ENCODE measurements around the gene ZNF562.

The ZNF562 gene

DNA sequence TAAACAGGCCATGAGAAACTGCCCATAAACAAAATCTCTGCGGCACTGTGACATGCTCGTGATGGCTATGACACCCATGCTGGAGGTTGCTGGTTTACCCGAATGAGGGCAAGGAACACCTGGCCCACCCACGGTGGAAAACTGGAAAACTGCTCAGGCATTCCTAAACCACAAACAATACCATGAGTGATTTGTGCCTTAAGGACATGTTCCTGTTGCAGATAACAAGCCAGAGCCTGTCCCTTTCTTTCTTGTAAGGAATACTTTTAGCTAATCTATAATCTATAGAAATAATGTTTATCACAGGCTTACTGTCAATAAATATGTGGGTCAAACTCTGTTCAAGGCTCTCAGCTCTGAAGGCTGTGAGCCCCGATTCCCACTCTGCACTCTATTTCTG is 66.0 kb downstream of the ZNF562 start:
- H3K27me3 ChIP-seq (ENCODE audit: insufficient read depth, poor library complexity, severe bottlenecking) = no peaks in the 10 kb centered on the region

DNA sequence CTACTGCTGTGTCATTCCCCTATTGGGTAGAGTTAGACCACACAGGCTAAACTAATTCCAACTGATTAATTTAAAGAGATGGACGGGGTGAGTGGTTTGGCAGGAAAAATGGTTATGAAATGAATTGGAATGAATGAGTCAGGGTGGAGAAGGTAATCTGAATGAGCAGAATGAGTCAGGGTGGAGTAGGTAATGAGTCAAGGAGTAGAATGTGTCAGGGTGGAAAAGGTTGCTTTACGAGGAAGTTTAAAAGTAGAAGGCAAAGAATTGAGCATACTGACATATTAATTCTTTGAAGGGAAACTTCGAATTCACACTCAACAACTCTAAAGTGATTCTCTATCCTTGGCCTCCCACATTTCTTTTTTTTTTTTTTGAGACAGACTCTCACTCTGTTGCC is 77.9 kb downstream of the ZNF562 start:
- Histone ChIP-seq H3K9me3 (ENCODE audit: severe bottlenecking) (no peaks in the 10 kb centered on the region), H3K27me3 (ENCODE audit: insufficient read depth, poor library complexity, severe bottlenecking) (no peaks in the 10 kb centered on the region), H3K4me1 (ENCODE audit: insufficient read depth, poor library complexity, severe bottlenecking) (peaks cover 21% of the 10 kb centered on the region), H3K36me3 (ENCODE audit: low read depth) (no peaks in the 10 kb centered on the region), H3K27ac (ENCODE audit: poor library complexity, severe bottlenecking) (peak overlapping the region; percentile 84), H3K4me3 (ENCODE audit: severe bottlenecking) (no peak overlapping the region)
- no peak for DNase-seq (ENCODE audit: low spot score)
- ATAC-seq (ENCODE audit: low read depth) = peak; percentile 97
- TF ChIP-seq, protein P1, sequence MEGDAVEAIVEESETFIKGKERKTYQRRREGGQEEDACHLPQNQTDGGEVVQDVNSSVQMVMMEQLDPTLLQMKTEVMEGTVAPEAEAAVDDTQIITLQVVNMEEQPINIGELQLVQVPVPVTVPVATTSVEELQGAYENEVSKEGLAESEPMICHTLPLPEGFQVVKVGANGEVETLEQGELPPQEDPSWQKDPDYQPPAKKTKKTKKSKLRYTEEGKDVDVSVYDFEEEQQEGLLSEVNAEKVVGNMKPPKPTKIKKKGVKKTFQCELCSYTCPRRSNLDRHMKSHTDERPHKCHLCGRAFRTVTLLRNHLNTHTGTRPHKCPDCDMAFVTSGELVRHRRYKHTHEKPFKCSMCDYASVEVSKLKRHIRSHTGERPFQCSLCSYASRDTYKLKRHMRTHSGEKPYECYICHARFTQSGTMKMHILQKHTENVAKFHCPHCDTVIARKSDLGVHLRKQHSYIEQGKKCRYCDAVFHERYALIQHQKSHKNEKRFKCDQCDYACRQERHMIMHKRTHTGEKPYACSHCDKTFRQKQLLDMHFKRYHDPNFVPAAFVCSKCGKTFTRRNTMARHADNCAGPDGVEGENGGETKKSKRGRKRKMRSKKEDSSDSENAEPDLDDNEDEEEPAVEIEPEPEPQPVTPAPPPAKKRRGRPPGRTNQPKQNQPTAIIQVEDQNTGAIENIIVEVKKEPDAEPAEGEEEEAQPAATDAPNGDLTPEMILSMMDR (IDR thresholded peaks at IDR 0.05; ENCODE audit: poor library complexity, severe bottlenecking) = no peak

More for the DNA sequence above, 66.0 kb downstream of the ZNF562 start:
- DNase-seq (ENCODE audit: low spot score) (no peak), ATAC-seq (ENCODE audit: low read depth) (no peak)
- Histone ChIP-seq H3K9me3 (ENCODE audit: severe bottlenecking) (peaks cover 21% of the 10 kb centered on the region), H3K27ac (ENCODE audit: poor library complexity, severe bottlenecking) (no peak overlapping the region), H3K4me3 (ENCODE audit: severe bottlenecking) (no peak overlapping the region), H3K4me1 (ENCODE audit: insufficient read depth, poor library complexity, severe bottlenecking) (no peaks in the 10 kb centered on the region), H3K36me3 (ENCODE audit: low read depth) (peaks cover 64% of the 10 kb centered on the region)
- TF ChIP-seq, protein P1 (IDR thresholded peaks at IDR 0.05; ENCODE audit: poor library complexity, severe bottlenecking) = no peak
